OCI-LY7 (cell line): ENCODE results near the gene POLR2H. TPM values are rescaled to one million over a fixed set of nuclear protein-coding genes. Genes with fewer than 3 reads are reported as not detected.
A peak's percentile ranks its signal among the peaks of the same experiment; 100 is the strongest.

Source experiments
- BruUV-seq: library from RNA; stranded (reverse); fragments of 400-500 nt; replicated peaks from 2 replicates; lab custom pipeline; 2021; lab: Mats Ljungman, UMichigan
- CTCF ChIA-PET: fragments of 300-600 bp; sonication (Branson Sonifier 250); formaldehyde crosslinking; loops from one replicate; lab custom pipeline; 2022; ENCODE audit warnings: antibody characterized with exemption; ENCODE audit not compliant: unreplicated experiment; lab: Charles Lee
- POLR2A ChIA-PET: fragments of 300-600 bp; sonication (Branson Sonifier 250); formaldehyde crosslinking; loops from one replicate; lab custom pipeline; 2022; ENCODE audit warnings: antibody characterized with exemption; lab: Charles Lee
- DNase-seq: peaks from one replicate; pipeline ENCODE4 v3.0.0-alpha.2; 2015; ENCODE audit warnings: low spot score
- H2AFZ ChIP-seq: fragments of 200-600 bp; sonication (generic), shearing (Covaris generic); 2 replicates; pipeline ENCODE4 v1.6.1; 2014; ENCODE audit warnings: mild to moderate bottlenecking, antibody characterized with exemption, low read length, moderate library complexity
- H3K27ac ChIP-seq: fragments of 200-600 bp; sonication (generic); 2 replicates; pipeline ENCODE4 v1.5.1; 2014; ENCODE audit warnings: mixed run types, low read depth, mild to moderate bottlenecking, moderate library complexity, low read length, inconsistent platforms; ENCODE audit not compliant: poor library complexity, severe bottlenecking
- H3K36me3 ChIP-seq: fragments of 200-600 bp; sonication (generic); 2 replicates; pipeline ENCODE4 v1.6.1; 2014; ENCODE audit warnings: mild to moderate bottlenecking, antibody characterized with exemption, low read length, moderate library complexity, mixed read lengths; ENCODE audit not compliant: insufficient read depth
- H3K4me1 ChIP-seq: fragments of 200-600 bp; sonication (generic); 2 replicates; pipeline ENCODE4 v1.5.1; 2014; ENCODE audit warnings: mild to moderate bottlenecking, low read length; ENCODE audit not compliant: insufficient read depth, poor library complexity, severe bottlenecking
- H3K4me2 ChIP-seq: fragments of 200-600 bp; sonication (generic); 2 replicates; pipeline ENCODE4 v1.6.1; 2014; ENCODE audit warnings: mild to moderate bottlenecking, low read length
- H3K4me3 ChIP-seq: fragments of 200-600 bp; sonication (generic); 2 replicates; pipeline ENCODE4 v1.5.1; 2014; ENCODE audit warnings: mild to moderate bottlenecking, low read depth, low read length; ENCODE audit not compliant: poor library complexity, severe bottlenecking
- H3K79me2 ChIP-seq: fragments of 200-600 bp; sonication (generic); 2 replicates; pipeline ENCODE4 v1.6.1; 2016; ENCODE audit warnings: low read depth, mild to moderate bottlenecking, low read length, moderate library complexity, mixed read lengths; ENCODE audit not compliant: insufficient read depth
- H3K9me2 ChIP-seq: fragments of 200-600 bp; sonication (generic); 2 replicates; pipeline ENCODE4 v1.6.1; 2016; ENCODE audit warnings: mild to moderate bottlenecking, low read length, mixed read lengths; ENCODE audit not compliant: insufficient read depth
- H3K9me3 ChIP-seq: fragments of 200-600 bp; sonication (generic); 2 replicates; pipeline ENCODE4 v1.6.1; 2014; ENCODE audit warnings: mild to moderate bottlenecking, mixed run types, low read length, mixed read lengths
- H4K20me1 ChIP-seq: fragments of 200-600 bp; sonication (generic); 2 replicates; pipeline ENCODE4 v1.6.1; 2014; ENCODE audit warnings: mild to moderate bottlenecking, antibody characterized with exemption, low read length, moderate library complexity, mixed read lengths; ENCODE audit not compliant: insufficient read depth
- EZH2phosphoT487 ChIP-seq: fragments of 200-600 bp; sonication (generic); IDR thresholded peaks from 2 replicates; pipeline ENCODE4 v1.6.1; 2018; ENCODE audit warnings: low read depth, borderline replicate concordance, mild to moderate bottlenecking, mixed run types, antibody characterized with exemption, low read length, moderate library complexity, mixed read lengths
- intact Hi-C: fragments of 100-400 bp; cut with micrococcal nuclease; formaldehyde crosslinking; loops from one replicate; pipeline ENCODE4 v1.10.0; 2022; ENCODE audit not compliant: unreplicated experiment
- total RNA-seq, 2 experiments: library from RNA; depleted of rRNA in 1 of 2; stranded (reverse); fragments of >200 nt in 1 of 2; shearing (Covaris generic) in 1 of 2; gene quantifications; 2 replicates each; pipeline ENCODE4 v1.2.3, GENCODE V29; 2014 to 2022
- TF ChIP-seq, protein P1 (sequence below): fragments of 200-600 bp; sonication (generic); conservative IDR thresholded peaks from 2 replicates; pipeline ENCODE4 v1.5.1; 2014; ENCODE audit warnings: mild to moderate bottlenecking, antibody characterized with exemption, low read length, moderate library complexity, mixed read lengths

The POLR2H gene
- total RNA-seq, 2 experiments from 2014 or later, result 80.1 to 85.8 TPM

DNA sequence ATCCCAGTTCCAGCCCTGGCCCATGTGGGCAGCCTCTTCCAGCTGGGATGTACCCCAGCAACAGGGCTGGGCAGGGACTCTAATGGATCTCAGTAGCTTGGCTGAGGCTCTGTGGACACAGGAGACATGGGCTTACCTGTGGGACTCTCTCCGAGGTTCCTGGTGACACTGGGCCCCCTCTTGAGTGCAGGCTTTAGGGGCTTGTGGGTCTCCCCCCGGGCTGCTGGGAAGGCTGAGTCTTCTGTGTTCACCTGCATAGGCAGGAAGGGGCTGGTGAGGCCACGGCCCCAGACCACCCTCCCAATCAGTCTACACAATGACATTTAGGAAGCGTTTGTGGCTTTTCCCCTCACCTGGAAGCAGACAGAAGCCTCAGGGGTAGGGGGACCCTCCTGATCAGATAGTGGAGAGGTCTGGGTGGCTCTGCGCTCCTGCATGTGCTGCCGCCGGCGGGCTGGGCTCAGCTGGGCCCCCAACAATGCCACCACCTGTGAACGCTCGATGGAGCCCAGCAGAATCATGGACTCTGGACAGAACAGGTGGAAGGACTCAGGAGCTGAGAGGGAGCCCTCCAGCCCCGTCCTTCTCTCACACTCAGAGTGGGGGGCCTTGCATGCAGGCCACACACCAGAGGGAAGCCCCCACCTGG, 8.5 kb upstream of the POLR2H start:
- no peak for DNase-seq
- POLR2A ChIA-PET, result no interaction called here
- no peaks in the 10 kb centered on the region for H3K79me2 ChIP-seq
- no peak overlapping the region for H3K4me3 ChIP-seq
- H3K36me3 ChIP-seq, result 0 out of 2 replicates have a peak, but pooled peaks cover 4% of the 10 kb centered on the region
- H3K9me3 ChIP-seq, result no peaks in the 10 kb centered on the region
- intact Hi-C loops, result no loop called here
- TF ChIP-seq, protein P1, sequence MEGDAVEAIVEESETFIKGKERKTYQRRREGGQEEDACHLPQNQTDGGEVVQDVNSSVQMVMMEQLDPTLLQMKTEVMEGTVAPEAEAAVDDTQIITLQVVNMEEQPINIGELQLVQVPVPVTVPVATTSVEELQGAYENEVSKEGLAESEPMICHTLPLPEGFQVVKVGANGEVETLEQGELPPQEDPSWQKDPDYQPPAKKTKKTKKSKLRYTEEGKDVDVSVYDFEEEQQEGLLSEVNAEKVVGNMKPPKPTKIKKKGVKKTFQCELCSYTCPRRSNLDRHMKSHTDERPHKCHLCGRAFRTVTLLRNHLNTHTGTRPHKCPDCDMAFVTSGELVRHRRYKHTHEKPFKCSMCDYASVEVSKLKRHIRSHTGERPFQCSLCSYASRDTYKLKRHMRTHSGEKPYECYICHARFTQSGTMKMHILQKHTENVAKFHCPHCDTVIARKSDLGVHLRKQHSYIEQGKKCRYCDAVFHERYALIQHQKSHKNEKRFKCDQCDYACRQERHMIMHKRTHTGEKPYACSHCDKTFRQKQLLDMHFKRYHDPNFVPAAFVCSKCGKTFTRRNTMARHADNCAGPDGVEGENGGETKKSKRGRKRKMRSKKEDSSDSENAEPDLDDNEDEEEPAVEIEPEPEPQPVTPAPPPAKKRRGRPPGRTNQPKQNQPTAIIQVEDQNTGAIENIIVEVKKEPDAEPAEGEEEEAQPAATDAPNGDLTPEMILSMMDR, result no peak
- no peak for TF ChIP-seq EZH2phosphoT487
- H2AFZ ChIP-seq, result no peak overlapping the region
- BruUV-seq, result no TSS peak
- no peak overlapping the region for H3K4me2 ChIP-seq
- H4K20me1 ChIP-seq, result no peaks in the 10 kb centered on the region
- H3K9me2 ChIP-seq, result no peaks in the 10 kb centered on the region
- CTCF ChIA-PET, result interaction anchor here (0.7 to 1.3 kb wide), 3 partner anchors 8 to 18 kb away, joined by 3 to 4 read pairs (median 3); no protein-coding TSS in a partner anchor
- no peak overlapping the region for H3K27ac ChIP-seq
- H3K4me1 ChIP-seq, result no peaks in the 10 kb centered on the region

GRCh38 chr3:184353546-184353941, 8.0 kb upstream of the POLR2H start:
- Histone ChIP-seq H2AFZ (no peak overlapping the region), H4K20me1 (no peaks in the 10 kb centered on the region), H3K36me3 (0 out of 2 replicates have a peak, but pooled peaks cover 4% of the 10 kb centered on the region), H3K27ac (no peak overlapping the region), H3K4me1 (no peaks in the 10 kb centered on the region), H3K4me2 (no peak overlapping the region), H3K4me3 (no peak overlapping the region), H3K9me2 (no peaks in the 10 kb centered on the region), H3K79me2 (no peaks in the 10 kb centered on the region), H3K9me3 (no peaks in the 10 kb centered on the region)
- POLR2A ChIA-PET, result no interaction called here
- no TSS peak for BruUV-seq
- intact Hi-C loops, result no loop called here
- TF ChIP-seq, protein P1, result no peak
- no peak for TF ChIP-seq EZH2phosphoT487
- DNase-seq, result no peak
- CTCF ChIA-PET, result interaction anchor here (0.7 to 1.3 kb wide), 3 partner anchors 8 to 18 kb away, joined by 3 to 4 read pairs (median 3); no protein-coding TSS in a partner anchor

GRCh38 chr3:184354121-184354728, 7.3 kb upstream of the POLR2H start:
- no TSS peak for BruUV-seq
- peak; percentile 66 for DNase-seq
- Histone ChIP-seq H3K27ac (no peak overlapping the region), H3K4me2 (peak overlapping the region; percentile 2; the same call in 1 of the 2 replicates), H3K79me2 (no peaks in the 10 kb centered on the region), H3K36me3 (0 out of 2 replicates have a peak, but pooled peaks cover 4% of the 10 kb centered on the region), H2AFZ (no peak overlapping the region), H3K4me3 (no peak overlapping the region), H3K4me1 (no peaks in the 10 kb centered on the region), H3K9me3 (no peaks in the 10 kb centered on the region), H4K20me1 (no peaks in the 10 kb centered on the region), H3K9me2 (no peaks in the 10 kb centered on the region)
- POLR2A ChIA-PET, result no interaction called here
- CTCF ChIA-PET, result interaction anchor here (0.7 to 1.3 kb wide), 3 partner anchors 9 to 17 kb away, joined by 3 to 4 read pairs (median 3); no protein-coding TSS in a partner anchor
- TF ChIP-seq, protein P1, result peak; percentile 81
- TF ChIP-seq EZH2phosphoT487, result no peak
- intact Hi-C loops, result no loop called here
